Sigmoid colon (tissue), 7 donors: ENCODE results near the gene SYT17. TPM values are rescaled to one million over a fixed set of nuclear protein-coding genes. Genes with fewer than 3 reads are reported as not detected.

Experiments used
- DNase-seq: peaks from one replicate; pipeline ENCODE4 v3.0.0-alpha.2; 2019
- H3K27ac ChIP-seq, 4 donors: fragments of 200-600 bp; sonication (generic); one replicate each; pipeline ENCODE4 v1.5.1; 2016 to 2019; ENCODE audit warnings: mild to moderate bottlenecking in 1 of 4
- H3K27me3 ChIP-seq, 3 donors: fragments of 200-600 bp; sonication (generic); one replicate each; pipeline ENCODE4 v1.5.1; 2019; ENCODE audit warnings: mild to moderate bottlenecking in 1 of 3
- H3K36me3 ChIP-seq, 4 donors: fragments of 200-600 bp; sonication (generic); one replicate each; pipeline ENCODE4 v1.5.1; 2016 to 2019
- H3K4me1 ChIP-seq, 4 donors: fragments of 200-600 bp; sonication (generic); one replicate each; pipeline ENCODE4 v1.5.1; 2017 to 2019
- H3K4me3 ChIP-seq, 4 donors: fragments of 200-600 bp; sonication (generic); one replicate each; pipeline ENCODE4 v1.5.1; 2017 to 2019; ENCODE audit warnings: mild to moderate bottlenecking in 2 of 4, moderate library complexity in 1 of 4
- H3K9me3 ChIP-seq, 4 donors: fragments of 200-600 bp in 3 of 4; sonication (generic) in 3 of 4; one replicate each; pipeline versions ENCODE4 v1.5.1 to v1.6.1; 2013 to 2019
- EP300 ChIP-seq, 4 donors: sonication (generic); formaldehyde crosslinking; IDR thresholded peaks; one replicate each; pipeline ENCODE4 v1.6.1; 2017; ENCODE audit warnings: antibody characterized with exemption in 4 of 4
- POLR2A ChIP-seq, 2 donors: fragments of 450-650 bp; IDR thresholded peaks; one replicate each; pipeline ENCODE4 v1.6.1; 2016; ENCODE audit warnings: antibody characterized with exemption in 2 of 2, mild to moderate bottlenecking in 2 of 2, moderate library complexity in 2 of 2
- POLR2AphosphoS5 ChIP-seq, 4 donors: sonication (generic); formaldehyde crosslinking; IDR thresholded peaks; one replicate each; pipeline ENCODE4 v1.6.1; 2017; ENCODE audit warnings: antibody characterized with exemption in 4 of 4
- WGBS, 2 donors: extraction: QIAGEN DNeasy Blood & Tissue Kit; methylation state at CpG; one replicate each; pipeline ENCODE4 v1.1.7; 2013; 5-methylcytosine and 5-hydroxymethylcytosine counted together
- intact Hi-C: fragments of 100-400 bp; cut with DNase I; formaldehyde crosslinking; loops from one replicate; pipeline ENCODE4 v1.15.1; 2023
- polyA plus RNA-seq, 3 donors: library from polyadenylated mRNA; stranded (reverse); fragments of 200-250 nt; gene quantifications; one replicate each; pipeline ENCODE4 v1.2.3, GENCODE V29; 2013
- total RNA-seq, 4 donors: library from RNA; depleted of rRNA; stranded (reverse); fragments of >200 nt; gene quantifications; one replicate each; pipeline ENCODE4 v1.1.0, GENCODE V29; 2016
- TF ChIP-seq, protein P1 (sequence below), 4 experiments: fragments of 450-650 bp in 3 of 4; fragments of 200-600 bp in 1 of 4; IDR thresholded peaks; one replicate each; pipeline ENCODE4 v1.5.1; 2016 to 2019; ENCODE audit warnings: antibody characterized with exemption in 4 of 4, mild to moderate bottlenecking in 3 of 4, moderate library complexity in 2 of 4
- donor health status: healthy with polysubstance abuse.
- donor health status: Bipolar disorder and iron deficiency.
- donor health status: healthy.

The SYT17 gene
- total RNA-seq (1 to 10 TPM in 3 of 4 donors, under 1 TPM in 1; 0.68 to 2.5 (median 1.8) TPM), polyA plus RNA-seq (1 to 10 TPM; 2.2 to 7.6 (median 4.2) TPM)

- DNase-seq: no peak
- H3K4me1 ChIP-seq: peaks cover 0 to 18% (median 17%) of the 10 kb centered on the region in 4 donors
- peak within 1 kb of the TSS in 1 of 4 donors; percentile 65 for H3K27ac ChIP-seq
- no peaks in the 10 kb centered on the region for H3K36me3 ChIP-seq
- H3K9me3 ChIP-seq: no peaks in the 10 kb centered on the region
- H3K4me3 ChIP-seq: peak within 1 kb of the TSS; percentile 26 to 53 (median 46)
- intact Hi-C loops: loop anchor here (1.0 to 2.0 kb wide), 2 partner anchors 82 to 207 kb away; no protein-coding TSS in a partner anchor
- 0 to 1% methylated on average over 63 of the region's 63 CpGs for WGBS, 2 donors
- TF ChIP-seq EP300 (IDR thresholded peaks at IDR 0.05) (no peak), POLR2A (IDR thresholded peaks at IDR 0.05) (no peak), POLR2AphosphoS5 (IDR thresholded peaks at IDR 0.05) (no peak)
- TF ChIP-seq, protein P1, sequence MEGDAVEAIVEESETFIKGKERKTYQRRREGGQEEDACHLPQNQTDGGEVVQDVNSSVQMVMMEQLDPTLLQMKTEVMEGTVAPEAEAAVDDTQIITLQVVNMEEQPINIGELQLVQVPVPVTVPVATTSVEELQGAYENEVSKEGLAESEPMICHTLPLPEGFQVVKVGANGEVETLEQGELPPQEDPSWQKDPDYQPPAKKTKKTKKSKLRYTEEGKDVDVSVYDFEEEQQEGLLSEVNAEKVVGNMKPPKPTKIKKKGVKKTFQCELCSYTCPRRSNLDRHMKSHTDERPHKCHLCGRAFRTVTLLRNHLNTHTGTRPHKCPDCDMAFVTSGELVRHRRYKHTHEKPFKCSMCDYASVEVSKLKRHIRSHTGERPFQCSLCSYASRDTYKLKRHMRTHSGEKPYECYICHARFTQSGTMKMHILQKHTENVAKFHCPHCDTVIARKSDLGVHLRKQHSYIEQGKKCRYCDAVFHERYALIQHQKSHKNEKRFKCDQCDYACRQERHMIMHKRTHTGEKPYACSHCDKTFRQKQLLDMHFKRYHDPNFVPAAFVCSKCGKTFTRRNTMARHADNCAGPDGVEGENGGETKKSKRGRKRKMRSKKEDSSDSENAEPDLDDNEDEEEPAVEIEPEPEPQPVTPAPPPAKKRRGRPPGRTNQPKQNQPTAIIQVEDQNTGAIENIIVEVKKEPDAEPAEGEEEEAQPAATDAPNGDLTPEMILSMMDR (IDR thresholded peaks at IDR 0.05): peak in 2 of 4 experiments; percentile 31 to 43
- peaks cover 18 to 48% (median 29%) of the 10 kb centered on the region in 3 donors for H3K27me3 ChIP-seq
These were observed at the start of gene SYT17 for GRCh38 chr16:19167710-19168370. Gene SYT17, plus strand, starts transcription at chr16:19168240. Its CDS starts 407 bp downstream, at chr16:19168647.

- Histone ChIP-seq H3K9me3 (no peaks in the 10 kb centered on the region), H3K27ac (peak overlapping the region; percentile 70 to 96 (median 77)), H3K36me3 (peaks cover 0 to 27% (median 11%) of the 10 kb centered on the region in 4 donors), H3K4me3 (peak overlapping the region in 3 of 4 donors; percentile 22 to 39 (median 27)), H3K27me3 (no peaks in the 10 kb centered on the region), H3K4me1 (peaks cover 0 to 69% (median 59%) of the 10 kb centered on the region in 4 donors)
- intact Hi-C loops: loop anchor here (5.0 kb wide), 1 partner anchor 438 kb away; the partner anchor contains the start of gene VPS35L
- TF ChIP-seq, protein P1 (IDR thresholded peaks at IDR 0.05): no peak
- peak in 2 of 4 donors; percentile 15 to 47 for TF ChIP-seq POLR2AphosphoS5 (IDR thresholded peaks at IDR 0.05)
- peak; percentile 81 for DNase-seq
- 34 to 68% methylated on average over 6 of the region's 6 CpGs for WGBS, 2 donors
These were observed 49.1 kb upstream of the SYT17 start for GRCh38 chr16:19118938-19119431.

- intact Hi-C loops: loop anchor here (5.0 kb wide), 1 partner anchor 438 kb away; the partner anchor contains the start of gene VPS35L
- peak overlapping the region in 3 of 4 donors; percentile 22 to 39 (median 27) for H3K4me3 ChIP-seq
- 59 to 65% methylated on average over 5 of the region's 5 CpGs for WGBS, 2 donors
- peak overlapping the region; percentile 70 to 96 (median 77) for H3K27ac ChIP-seq
- DNase-seq: no peak
- no peaks in the 10 kb centered on the region for H3K9me3 ChIP-seq
- peaks cover 0 to 27% (median 11%) of the 10 kb centered on the region in 4 donors for H3K36me3 ChIP-seq
- no peaks in the 10 kb centered on the region for H3K27me3 ChIP-seq
- peak in 1 of 4 donors; percentile 16 for TF ChIP-seq POLR2AphosphoS5 (IDR thresholded peaks at IDR 0.05)
- no peak for TF ChIP-seq POLR2A (IDR thresholded peaks at IDR 0.05)
- peaks cover 0 to 67% (median 57%) of the 10 kb centered on the region in 4 donors for H3K4me1 ChIP-seq
These were observed 48.5 kb upstream of the SYT17 start for GRCh38 chr16:19119564-19119963.

- intact Hi-C loops: no loop called here
- TF ChIP-seq POLR2AphosphoS5 (IDR thresholded peaks at IDR 0.05): no peak
- no peak for TF ChIP-seq POLR2A (IDR thresholded peaks at IDR 0.05)
- TF ChIP-seq, protein P1 (IDR thresholded peaks at IDR 0.05): no peak
- Histone ChIP-seq H3K27ac (no peak overlapping the region), H3K4me3 (no peak overlapping the region), H3K9me3 (peaks cover 0 to 5% (median 0%) of the 10 kb centered on the region in 4 donors), H3K27me3 (no peaks in the 10 kb centered on the region), H3K4me1 (peaks cover 0 to 27% (median 16%) of the 10 kb centered on the region in 4 donors), H3K36me3 (peaks cover 0 to 7% (median 2%) of the 10 kb centered on the region in 4 donors)
- WGBS, 2 donors: 21 to 66% methylated on average over 6 of the region's 6 CpGs
- no peak for DNase-seq
These were observed 44.4 kb upstream of the SYT17 start for GRCh38 chr16:19123535-19124178.

DNA sequence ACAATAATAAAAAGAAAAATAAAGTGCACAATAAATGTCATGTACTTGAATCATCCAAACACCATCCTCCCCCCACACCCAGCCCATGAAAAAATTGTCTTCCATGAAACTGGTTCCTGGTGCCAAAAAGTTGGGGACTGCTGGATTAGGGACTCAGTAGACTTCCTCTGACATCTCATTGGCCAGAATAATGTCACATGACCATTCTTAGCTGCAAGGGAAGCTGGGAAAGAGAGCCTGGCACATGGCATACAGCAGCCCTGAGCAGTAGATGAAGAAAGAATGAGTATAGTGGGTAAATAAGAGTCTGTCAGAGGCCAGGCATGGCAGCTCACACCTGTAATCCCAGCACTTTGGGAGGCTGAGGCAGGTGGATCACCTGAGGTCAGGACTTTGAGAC lies 41.7 kb upstream of the SYT17 start:
- TF ChIP-seq EP300 (IDR thresholded peaks at IDR 0.05): no peak
- TF ChIP-seq, protein P1 (IDR thresholded peaks at IDR 0.05): no peak
- no peak for TF ChIP-seq POLR2AphosphoS5 (IDR thresholded peaks at IDR 0.05)
- TF ChIP-seq POLR2A (IDR thresholded peaks at IDR 0.05): no peak
- Histone ChIP-seq H3K4me3 (no peak overlapping the region), H3K27me3 (no peaks in the 10 kb centered on the region), H3K27ac (no peak overlapping the region), H3K36me3 (peaks cover 0 to 1% (median 0%) of the 10 kb centered on the region in 4 donors), H3K9me3 (peaks cover 0 to 5% (median 0%) of the 10 kb centered on the region in 4 donors), H3K4me1 (peaks cover 0 to 20% (median 5%) of the 10 kb centered on the region in 4 donors)
- DNase-seq: no peak
- intact Hi-C loops: no loop called here
